HepG2 (cell line): ENCODE measurements around the gene CAND2. TPM values are rescaled to one million over a fixed set of nuclear protein-coding genes. Genes with fewer than 3 reads are reported as not detected.
A peak's percentile ranks its signal among the peaks of the same experiment; 100 is the strongest.

Source experiments
- ATAD3A ChIP-seq: sonication (generic); formaldehyde crosslinking; IDR thresholded peaks from 2 replicates; pipeline ENCODE4 v1.4.0; 2020; ENCODE audit warnings: missing genetic modification reagents
- EZH2 ChIP-seq: conservative IDR thresholded peaks from 2 replicates; pipeline ENCODE4 v1.6.1; 2012; ENCODE audit warnings: mild to moderate bottlenecking, low read depth, low read length, moderate library complexity
- IRX3 ChIP-seq: sonication (generic); formaldehyde crosslinking; IDR thresholded peaks from 2 replicates; pipeline ENCODE4 v1.8.1; 2023; ENCODE audit warnings: mild to moderate bottlenecking, low read depth, missing genetic modification reagents, borderline replicate concordance
- MAZ ChIP-seq, 2 experiments: sonication (generic) in 1 of 2; formaldehyde crosslinking in 1 of 2; IDR thresholded peaks; 2 replicates each; pipeline versions ENCODE4 v1.5.0 to v1.6.1; 2012 to 2020; ENCODE audit warnings: low read depth in 2 of 2, mild to moderate bottlenecking in 2 of 2, borderline replicate concordance in 1 of 2, improper control_type of control experiment in 1 of 2, low read length in 1 of 2, missing genetic modification reagents in 1 of 2, moderate library complexity in 1 of 2
- PPARG ChIP-seq: conservative IDR thresholded peaks from 2 replicates; pipeline ENCODE4 v1.6.1; 2016; ENCODE audit warnings: missing biosample characterization, missing genetic modification reagents
- RCOR2 ChIP-seq: IDR thresholded peaks from 2 replicates; pipeline ENCODE4 v1.6.1; 2016; ENCODE audit warnings: missing biosample characterization, missing genetic modification reagents
- REPIN1 ChIP-seq: sonication (generic); formaldehyde crosslinking; IDR thresholded peaks from 2 replicates; pipeline ENCODE4 v1.8.0; 2022; ENCODE audit warnings: missing genetic modification reagents, low read depth, mild to moderate bottlenecking, borderline replicate concordance
- SPEN ChIP-seq: sonication (generic); formaldehyde crosslinking; IDR thresholded peaks from 2 replicates; pipeline ENCODE4 v1.5.1; 2020; ENCODE audit warnings: low read depth, mild to moderate bottlenecking, missing genetic modification reagents
- SRSF4 ChIP-seq: fragments of 200-400 bp; formaldehyde crosslinking; IDR thresholded peaks from one replicate; pipeline ENCODE4 v1.6.1; 2018; ENCODE audit warnings: mild to moderate bottlenecking, low read depth, low read length, moderate library complexity; ENCODE audit not compliant: poor library complexity, severe bottlenecking
- TBL1XR1 ChIP-seq: fragments of 150-350 bp; IDR thresholded peaks from 2 replicates; pipeline ENCODE4 v1.6.1; 2014; ENCODE audit warnings: borderline replicate concordance, low read length; ENCODE audit not compliant: partially characterized antibody
- TP53 ChIP-seq: sonication (generic); formaldehyde crosslinking; conservative IDR thresholded peaks from 2 replicates; pipeline ENCODE4 v1.4.0; 2020; ENCODE audit warnings: missing genetic modification reagents
- ZBTB3 ChIP-seq: sonication (generic); formaldehyde crosslinking; IDR thresholded peaks from 2 replicates; pipeline ENCODE4 v1.4.0; 2020; ENCODE audit warnings: low read depth, mild to moderate bottlenecking, moderate library complexity, missing genetic modification reagents, borderline replicate concordance
- ZFX ChIP-seq: sonication (generic); formaldehyde crosslinking; IDR thresholded peaks from 2 replicates; pipeline ENCODE4 v1.4.0; 2020; ENCODE audit warnings: mild to moderate bottlenecking, low read depth, missing genetic modification reagents, moderate library complexity
- ZNF12 ChIP-seq: sonication (generic); formaldehyde crosslinking; IDR thresholded peaks from 2 replicates; pipeline ENCODE4 v1.5.0; 2020; ENCODE audit warnings: missing genetic modification reagents
- ZNF343 ChIP-seq: sonication (generic); formaldehyde crosslinking; IDR thresholded peaks from 2 replicates; pipeline ENCODE4 v1.4.0; 2020; ENCODE audit warnings: mild to moderate bottlenecking, missing genetic modification reagents
- ZNF550 ChIP-seq: sonication (generic); formaldehyde crosslinking; IDR thresholded peaks from 2 replicates; pipeline ENCODE4 v1.4.0; 2020; ENCODE audit warnings: mild to moderate bottlenecking, missing genetic modification reagents, borderline replicate concordance
- ZNF572 ChIP-seq: sonication (generic); formaldehyde crosslinking; IDR thresholded peaks from 2 replicates; pipeline ENCODE4 v1.5.1; 2020; ENCODE audit warnings: mild to moderate bottlenecking, missing genetic modification reagents
- ZNF777 ChIP-seq: sonication (generic); formaldehyde crosslinking; IDR thresholded peaks from 2 replicates; pipeline ENCODE4 v1.4.0; 2020; ENCODE audit warnings: missing genetic modification reagents
- ZNF891 ChIP-seq: sonication (generic); formaldehyde crosslinking; IDR thresholded peaks from 2 replicates; pipeline ENCODE4 v1.5.0; 2020; ENCODE audit warnings: mild to moderate bottlenecking, missing genetic modification reagents
- polyA plus RNA-seq, 8 experiments: library from polyadenylated mRNA; depleted of rRNA in 3 of 8; stranded (reverse) in 7 of 8; unstranded in 1 of 8; fragments of >200 nt; fragmentation: Illumina TruSeq in 4 of 8; extraction: Trizol in 4 of 8; gene quantifications; 2 replicates each; pipeline versions ENCODE4 v1.2.1 to v1.2.3, GENCODE V29; 2011 to 2016; ENCODE audit warnings: low read depth in 4 of 8, missing spikeins in 1 of 8, mixed read lengths in 1 of 8; ENCODE audit not compliant: insufficient read depth in 1 of 8
- total RNA-seq, 5 experiments: library from RNA; depleted of rRNA; stranded (reverse); fragments of >200 nt; fragmentation: Illumina TruSeq; extraction: Trizol; gene quantifications; 2 replicates each; pipeline ENCODE4 v1.2.3, GENCODE V29; 2016; ENCODE audit warnings: low read depth in 1 of 5
- TF ChIP-seq, protein P1 (sequence below): sonication (generic); formaldehyde crosslinking; conservative IDR thresholded peaks from 2 replicates; pipeline ENCODE4 v1.8.0; 2022; ENCODE audit warnings: missing genetic modification reagents
- TF ChIP-seq, protein P2 (sequence below): IDR thresholded peaks from 2 replicates; pipeline ENCODE4 v1.6.1; 2016; ENCODE audit warnings: low read depth, control low read depth
- TF ChIP-seq, protein P3 (sequence below): sonication (generic); formaldehyde crosslinking; conservative IDR thresholded peaks from 2 replicates; pipeline ENCODE4 v1.5.0; 2020; ENCODE audit warnings: missing genetic modification reagents

Gene CAND2
- total and polyA plus RNA-seq, 2 of the 13 experiments (the other 11 are each of a cell fraction or from before 2014, with no cell fraction given): 0.01 TPM; not detected in 1

DNA sequence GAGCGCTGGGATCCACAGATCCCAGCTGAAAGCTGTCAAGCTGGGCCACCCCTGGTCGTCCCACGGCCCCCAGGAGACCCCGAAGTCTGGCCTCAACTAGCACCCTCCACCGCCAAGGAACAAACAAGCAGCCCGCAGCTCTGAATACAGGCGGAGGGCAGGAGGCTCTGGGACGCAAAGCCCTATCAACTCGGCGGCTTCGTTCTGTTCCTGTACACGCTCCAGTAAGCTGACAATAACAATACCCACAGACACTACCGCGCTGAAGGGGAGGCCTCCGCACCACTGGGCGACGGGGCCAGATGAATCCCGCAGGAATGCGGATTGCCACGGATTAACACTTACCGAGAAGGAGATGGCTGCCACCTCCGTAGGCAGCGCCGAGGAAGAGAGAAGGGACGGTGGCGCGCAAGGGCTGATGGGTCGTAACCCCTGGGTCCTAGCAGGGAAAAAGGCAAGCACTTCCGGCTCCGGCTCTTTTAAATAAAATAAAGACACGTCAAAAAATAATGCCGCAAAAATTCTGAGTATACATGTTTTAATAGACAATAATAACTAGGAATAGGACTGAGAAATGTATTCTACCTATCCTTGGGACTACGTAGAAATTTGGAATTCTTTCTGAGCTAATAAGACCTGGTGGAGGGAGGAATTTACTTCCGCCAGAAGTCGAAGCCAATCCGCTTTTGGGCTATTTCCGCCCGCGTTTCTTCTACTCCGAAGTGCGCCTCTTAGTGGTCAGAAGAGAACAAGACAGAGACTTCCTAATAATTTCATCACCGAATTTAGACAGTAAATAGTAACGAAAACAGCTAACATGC lies 44.9 kb downstream of the CAND2 start, which contains the start of gene RPL32 (continued):
- TF ChIP-seq ZNF572 (CRISPR knock-in tag) (0 out of 2 replicates have a peak, but pooled peaks have one; percentile 35), ATAD3A (CRISPR knock-in tag) (no peak), SRSF4 (no peak), ZNF891 (peak; percentile 87), SPEN (CRISPR knock-in tag) (peak; percentile 99), RCOR2 (CRISPR knock-in tag) (no peak; the same call in 1 of the 2 replicates), EZH2 (no peak), ZFX (CRISPR knock-in tag) (peak; percentile 85), MAZ (IDR thresholded peaks at IDR 0.05; ENCODE audit: borderline replicate concordance, low read depth, low read length) (no peak), MAZ (CRISPR knock-in tag; IDR thresholded peaks at IDR 0.05; ENCODE audit: low read depth) (peak; percentile 37; the same call in 1 of the 2 replicates), ZNF343 (no peak), TBL1XR1 (peak; percentile 68), ZNF12 (CRISPR knock-in tag) (no peak), PPARG (CRISPR knock-in tag) (no peak), IRX3 (CRISPR knock-in tag) (no peak), ZNF777 (no peak), REPIN1 (CRISPR knock-in tag) (peak; percentile 15; the same call in 1 of the 2 replicates), ZNF550 (CRISPR knock-in tag) (0 out of 2 replicates have a peak, but pooled peaks have one; percentile 25), TP53 (CRISPR knock-in tag) (no peak), ZBTB3 (CRISPR knock-in tag) (no peak)
- TF ChIP-seq, protein P1, sequence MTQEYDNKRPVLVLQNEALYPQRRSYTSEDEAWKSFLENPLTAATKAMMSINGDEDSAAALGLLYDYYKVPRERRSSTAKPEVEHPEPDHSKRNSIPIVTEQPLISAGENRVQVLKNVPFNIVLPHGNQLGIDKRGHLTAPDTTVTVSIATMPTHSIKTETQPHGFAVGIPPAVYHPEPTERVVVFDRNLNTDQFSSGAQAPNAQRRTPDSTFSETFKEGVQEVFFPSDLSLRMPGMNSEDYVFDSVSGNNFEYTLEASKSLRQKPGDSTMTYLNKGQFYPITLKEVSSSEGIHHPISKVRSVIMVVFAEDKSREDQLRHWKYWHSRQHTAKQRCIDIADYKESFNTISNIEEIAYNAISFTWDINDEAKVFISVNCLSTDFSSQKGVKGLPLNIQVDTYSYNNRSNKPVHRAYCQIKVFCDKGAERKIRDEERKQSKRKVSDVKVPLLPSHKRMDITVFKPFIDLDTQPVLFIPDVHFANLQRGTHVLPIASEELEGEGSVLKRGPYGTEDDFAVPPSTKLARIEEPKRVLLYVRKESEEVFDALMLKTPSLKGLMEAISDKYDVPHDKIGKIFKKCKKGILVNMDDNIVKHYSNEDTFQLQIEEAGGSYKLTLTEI: no peak
- TF ChIP-seq, protein P2, sequence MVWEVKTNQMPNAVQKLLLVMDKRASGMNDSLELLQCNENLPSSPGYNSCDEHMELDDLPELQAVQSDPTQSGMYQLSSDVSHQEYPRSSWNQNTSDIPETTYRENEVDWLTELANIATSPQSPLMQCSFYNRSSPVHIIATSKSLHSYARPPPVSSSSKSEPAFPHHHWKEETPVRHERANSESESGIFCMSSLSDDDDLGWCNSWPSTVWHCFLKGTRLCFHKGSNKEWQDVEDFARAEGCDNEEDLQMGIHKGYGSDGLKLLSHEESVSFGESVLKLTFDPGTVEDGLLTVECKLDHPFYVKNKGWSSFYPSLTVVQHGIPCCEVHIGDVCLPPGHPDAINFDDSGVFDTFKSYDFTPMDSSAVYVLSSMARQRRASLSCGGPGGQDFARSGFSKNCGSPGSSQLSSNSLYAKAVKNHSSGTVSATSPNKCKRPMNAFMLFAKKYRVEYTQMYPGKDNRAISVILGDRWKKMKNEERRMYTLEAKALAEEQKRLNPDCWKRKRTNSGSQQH (CRISPR knock-in tag): no peak; the same call in none of the 2 replicates
- TF ChIP-seq, protein P3, sequence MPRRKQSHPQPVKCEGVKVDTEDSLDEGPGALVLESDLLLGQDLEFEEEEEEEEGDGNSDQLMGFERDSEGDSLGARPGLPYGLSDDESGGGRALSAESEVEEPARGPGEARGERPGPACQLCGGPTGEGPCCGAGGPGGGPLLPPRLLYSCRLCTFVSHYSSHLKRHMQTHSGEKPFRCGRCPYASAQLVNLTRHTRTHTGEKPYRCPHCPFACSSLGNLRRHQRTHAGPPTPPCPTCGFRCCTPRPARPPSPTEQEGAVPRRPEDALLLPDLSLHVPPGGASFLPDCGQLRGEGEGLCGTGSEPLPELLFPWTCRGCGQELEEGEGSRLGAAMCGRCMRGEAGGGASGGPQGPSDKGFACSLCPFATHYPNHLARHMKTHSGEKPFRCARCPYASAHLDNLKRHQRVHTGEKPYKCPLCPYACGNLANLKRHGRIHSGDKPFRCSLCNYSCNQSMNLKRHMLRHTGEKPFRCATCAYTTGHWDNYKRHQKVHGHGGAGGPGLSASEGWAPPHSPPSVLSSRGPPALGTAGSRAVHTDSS (CRISPR knock-in tag): no peak
